ENCODE results near the gene CLDN17.

Gene CLDN17

DNA sequence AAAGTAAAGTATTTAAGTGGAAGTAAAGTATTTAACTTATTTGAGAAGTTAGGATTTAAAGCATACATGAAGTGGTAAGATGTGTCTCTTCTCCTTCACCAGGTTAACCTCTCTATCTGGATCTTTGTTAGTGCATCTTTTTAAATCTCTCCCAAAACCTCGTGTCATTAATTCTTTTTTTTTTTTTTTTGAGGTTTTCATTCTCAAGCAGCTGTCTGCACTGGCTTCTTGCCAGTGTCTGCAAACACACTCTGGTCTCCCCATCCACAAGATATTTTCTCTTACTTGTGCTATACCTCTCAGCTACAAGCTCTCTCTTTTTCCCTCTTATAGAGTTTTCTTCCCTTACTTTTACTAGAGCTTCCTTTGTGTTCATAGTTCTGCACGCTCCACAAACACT is 49.0 kb downstream of the CLDN17 start:
- DNase-seq (ENCODE audit: low read depth): no peak

- no peak for DNase-seq (ENCODE audit: low read depth)
Measured at GRCh38 chr21:30116479-30116878, 50.1 kb downstream of the CLDN17 start.

All from ELR (cell line).